Activated CD4-positive, alpha-beta T cell treated with anti-CD3 and anti-CD28 coated beads, Interleukin-2, amount 10 ng/mL, durations not matched to agents 24 days and 14 days (primary cell): ENCODE results near the gene NEDD4L. TPM values are rescaled to one million over a fixed set of nuclear protein-coding genes. Genes with fewer than 3 reads are reported as not detected.
"Not testable (repeated sequence)": the region's sequence is repeated elsewhere in the genome, so short reads cannot be mapped to it uniquely, and the experiment has no call there.

Experiments
- DNase-seq: peaks from one replicate; pipeline ENCODE4 v3.0.0; 2022
- H3K27ac Mint-ChIP-seq: one replicate; pipeline ENCODE4 v1.8.0; 2022; ENCODE audit warnings: mild to moderate bottlenecking, mixed read lengths
- H3K27me3 Mint-ChIP-seq: one replicate; pipeline ENCODE4 v1.8.0; 2022; ENCODE audit warnings: mixed read lengths
- H3K36me3 Mint-ChIP-seq: one replicate; pipeline ENCODE4 v1.8.0; 2022; ENCODE audit warnings: low read depth, mild to moderate bottlenecking, mixed read lengths
- H3K4me1 Mint-ChIP-seq: one replicate; pipeline ENCODE4 v1.8.0; 2021; ENCODE audit warnings: mixed read lengths
- H3K4me3 Mint-ChIP-seq: one replicate; pipeline ENCODE4 v1.8.0; 2022; ENCODE audit warnings: mild to moderate bottlenecking, moderate library complexity, mixed read lengths
- H3K9me3 Mint-ChIP-seq: one replicate; pipeline ENCODE4 v1.8.0; 2021; ENCODE audit warnings: mixed read lengths
- intact Hi-C: fragments of 100-400 bp; cut with micrococcal nuclease; formaldehyde crosslinking; loops from one replicate; pipeline ENCODE4 v1.15.1; 2023
- total RNA-seq: library from RNA; stranded (reverse); gene quantifications from 2 replicates; pipeline ENCODE4 v1.2.3, GENCODE V29; 2022

NEDD4L gene
- total RNA-seq, 1 donor from 2014 or later = 4.2 TPM

DNA sequence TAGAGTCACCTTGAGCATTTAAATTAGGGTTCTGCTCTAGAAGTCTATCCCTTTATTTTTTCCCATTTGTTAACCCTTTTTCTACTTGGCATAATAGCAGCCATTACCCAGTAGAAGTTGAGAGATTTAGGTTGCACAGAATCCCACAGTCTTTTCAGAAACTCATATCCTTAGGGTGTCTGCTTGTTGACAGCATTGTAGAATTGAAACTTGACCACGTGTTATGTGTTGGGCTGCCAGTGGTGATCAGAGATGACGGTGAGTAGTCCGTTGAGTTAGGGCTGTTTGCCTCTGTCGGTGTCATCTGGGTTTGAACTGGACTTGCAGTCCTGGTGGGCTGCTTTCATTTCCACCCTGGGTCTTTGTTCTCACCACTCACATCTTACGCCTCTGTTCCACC, 114.4 kb downstream of the NEDD4L start:
- peaks cover 2% of the 10 kb centered on the region for H3K4me1 Mint-ChIP-seq
- intact Hi-C loops = no loop called here

DNA sequence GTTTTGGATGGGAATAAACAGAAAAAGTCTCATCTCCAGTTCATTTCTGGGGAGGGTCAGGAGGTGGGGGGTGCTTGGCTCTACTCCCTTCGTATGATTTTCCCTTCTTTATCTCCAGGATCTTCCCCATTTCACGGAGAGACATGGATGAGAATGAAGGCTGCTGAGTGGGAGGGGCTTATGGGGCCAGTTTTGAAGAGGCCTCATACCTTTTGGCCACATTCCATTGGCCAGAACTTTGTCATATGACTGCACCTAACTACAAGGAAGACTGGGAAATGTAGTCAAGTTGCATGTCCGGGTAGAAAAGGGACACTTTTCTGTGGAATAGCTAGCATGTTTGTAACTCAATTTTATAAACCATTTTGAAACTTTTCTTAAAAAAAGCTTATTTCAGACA, 117.6 kb downstream of the NEDD4L start:
- Mint-ChIP-seq H3K27ac (no peak overlapping the region), H3K4me3 (no peak overlapping the region), H3K36me3 (no peaks in the 10 kb centered on the region), H3K9me3 (no peaks in the 10 kb centered on the region), H3K27me3 (peaks cover 7% of the 10 kb centered on the region), H3K4me1 (no peaks in the 10 kb centered on the region)
- DNase-seq = no peak
- intact Hi-C loops = no loop called here

More for the DNA sequence above, 114.4 kb downstream of the NEDD4L start:
- no peak overlapping the region for H3K4me3 Mint-ChIP-seq
- H3K27me3 Mint-ChIP-seq = no peaks in the 10 kb centered on the region
- H3K36me3 Mint-ChIP-seq = no peaks in the 10 kb centered on the region
- no peaks in the 10 kb centered on the region for H3K9me3 Mint-ChIP-seq
- H3K27ac Mint-ChIP-seq = no peak overlapping the region
- no peak for DNase-seq

DNA sequence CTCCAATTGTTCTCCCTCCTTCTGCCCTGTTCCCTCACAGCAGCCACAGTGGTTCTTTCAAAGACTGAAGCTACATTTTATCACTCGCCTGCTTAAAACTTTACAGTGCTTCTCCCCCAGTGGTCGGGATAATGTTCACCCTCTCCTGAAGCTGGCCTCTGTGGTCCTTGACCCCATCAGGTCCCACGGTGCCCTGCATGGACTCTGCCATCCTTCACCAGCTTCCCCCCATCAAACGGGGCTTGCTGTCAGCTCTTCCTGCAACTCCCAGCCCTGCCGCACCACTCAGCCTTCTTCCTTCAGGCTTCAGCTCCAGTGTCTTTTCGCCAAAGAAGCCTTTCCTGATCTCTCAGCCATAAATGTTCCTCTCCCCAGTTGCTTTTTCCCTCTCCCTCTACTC, 118.1 kb downstream of the NEDD4L start:
- Mint-ChIP-seq H3K27ac (no peak overlapping the region), H3K27me3 (peaks cover 7% of the 10 kb centered on the region), H3K4me1 (no peaks in the 10 kb centered on the region), H3K36me3 (no peaks in the 10 kb centered on the region), H3K9me3 (no peaks in the 10 kb centered on the region), H3K4me3 (no peak overlapping the region)
- no peak for DNase-seq
- intact Hi-C loops = no loop called here

DNA sequence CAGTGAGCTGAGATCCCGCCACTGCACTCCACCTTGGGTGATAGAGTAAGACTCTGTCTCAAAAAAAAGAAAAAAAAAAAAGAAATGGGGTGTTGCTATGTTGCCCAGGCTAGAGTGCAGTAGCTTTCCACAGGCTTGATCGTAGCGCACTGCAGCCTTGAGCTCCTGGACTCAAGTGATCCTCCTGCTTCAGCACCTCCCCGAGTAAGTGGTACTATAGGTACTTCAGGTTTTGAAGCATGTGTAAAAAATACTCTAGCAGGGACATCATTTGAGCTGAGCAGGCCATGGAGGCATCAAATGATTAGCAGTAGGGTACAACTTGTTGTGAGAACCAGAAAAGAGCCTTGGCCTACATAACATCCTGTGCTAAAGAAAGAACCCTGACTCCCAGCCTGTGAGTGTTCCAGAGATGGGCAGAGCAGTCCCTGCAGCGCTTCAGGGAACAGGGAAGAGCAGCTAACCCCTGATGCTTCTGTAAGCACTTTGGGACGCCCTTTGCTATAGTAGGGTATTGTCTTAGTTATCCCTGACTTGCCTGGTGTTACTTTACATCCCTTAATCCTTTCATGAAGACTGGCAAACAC, 119.1 kb downstream of the NEDD4L start:
- Mint-ChIP-seq H3K4me1 (no peaks in the 10 kb centered on the region), H3K36me3 (no peaks in the 10 kb centered on the region), H3K9me3 (no peaks in the 10 kb centered on the region), H3K27ac (no peak overlapping the region), H3K4me3 (no peak overlapping the region), H3K27me3 (peaks cover 7% of the 10 kb centered on the region)
- intact Hi-C loops = no loop called here
- no peak for DNase-seq

DNA sequence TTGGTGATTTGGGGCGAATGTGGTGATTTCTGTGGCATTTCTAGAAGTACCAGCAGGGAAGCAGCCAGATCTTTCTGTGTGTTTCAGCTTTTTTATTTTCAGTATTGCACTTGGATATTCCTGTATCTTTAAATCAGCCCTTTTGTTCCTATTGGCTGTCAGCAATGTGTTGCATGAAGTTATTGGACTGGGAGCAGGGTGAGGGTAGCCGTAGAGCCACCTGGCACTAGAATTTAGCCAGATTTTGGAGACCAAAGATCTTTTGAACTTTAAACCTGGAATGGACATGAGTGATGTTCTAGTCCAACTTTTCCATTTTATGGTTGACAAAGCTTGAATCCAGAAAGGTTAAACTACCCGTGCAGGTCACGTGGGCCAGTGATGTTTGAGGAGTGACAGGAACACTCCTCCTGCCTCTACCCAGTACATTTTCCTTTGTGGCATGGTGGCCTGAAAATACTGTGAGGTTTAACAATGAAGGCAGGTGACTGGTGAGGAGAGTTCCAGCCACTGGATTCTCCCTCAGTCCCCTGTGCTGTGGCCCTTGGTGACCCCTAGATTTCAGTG, 122.3 kb downstream of the NEDD4L start:
- no peak overlapping the region for H3K27ac Mint-ChIP-seq
- no peak overlapping the region for H3K4me3 Mint-ChIP-seq
- H3K27me3 Mint-ChIP-seq = peaks cover 7% of the 10 kb centered on the region
- H3K4me1 Mint-ChIP-seq = no peaks in the 10 kb centered on the region
- H3K9me3 Mint-ChIP-seq = no peaks in the 10 kb centered on the region
- H3K36me3 Mint-ChIP-seq = no peaks in the 10 kb centered on the region
- DNase-seq = no peak
- intact Hi-C loops = no loop called here

DNA sequence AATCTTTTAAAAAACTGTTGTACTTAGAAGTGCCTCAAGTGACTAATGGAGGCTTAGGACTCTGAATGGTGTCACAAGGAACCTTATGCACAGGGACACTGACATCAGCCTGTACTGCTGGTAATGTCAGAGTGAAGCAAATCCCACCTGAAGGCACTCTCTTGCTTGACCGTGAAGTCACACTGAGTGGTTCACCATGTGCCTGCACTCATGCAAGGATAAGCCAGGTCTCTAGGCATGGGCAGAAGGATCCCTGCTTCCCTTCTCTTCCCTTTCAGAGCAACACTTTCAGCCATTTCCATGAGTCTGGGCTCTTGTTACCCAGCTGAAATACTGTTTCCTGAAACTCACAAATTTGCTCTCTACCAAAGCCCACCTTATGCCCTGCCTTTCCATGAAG, 123.0 kb downstream of the NEDD4L start:
- Mint-ChIP-seq H3K9me3 (no peaks in the 10 kb centered on the region), H3K4me3 (no peak overlapping the region), H3K27me3 (peaks cover 7% of the 10 kb centered on the region), H3K4me1 (no peaks in the 10 kb centered on the region), H3K27ac (no peak overlapping the region), H3K36me3 (no peaks in the 10 kb centered on the region)
- DNase-seq = no peak
- intact Hi-C loops = no loop called here

DNA sequence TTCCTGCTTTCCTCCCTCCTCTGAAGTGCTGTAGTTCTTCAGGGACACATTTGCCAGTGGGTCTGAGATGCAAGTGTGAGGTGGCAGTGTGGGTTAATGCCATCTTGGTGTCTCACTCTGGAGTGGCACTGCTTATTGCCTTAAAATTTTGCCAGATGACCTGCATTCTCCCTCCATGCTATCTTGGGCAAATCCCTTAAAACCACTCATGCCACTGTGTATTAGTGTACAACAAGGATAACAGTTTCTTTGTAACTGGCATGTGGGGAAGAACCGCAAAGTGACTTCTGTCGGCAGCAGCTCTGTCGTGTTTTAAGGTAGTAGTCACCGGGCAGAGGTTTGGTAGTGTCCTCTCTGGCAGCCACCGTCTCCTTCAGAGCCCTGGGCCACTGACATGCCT, 124.2 kb downstream of the NEDD4L start:
- H3K27me3 Mint-ChIP-seq = peaks cover 7% of the 10 kb centered on the region
- H3K4me3 Mint-ChIP-seq = no peak overlapping the region

DNA sequence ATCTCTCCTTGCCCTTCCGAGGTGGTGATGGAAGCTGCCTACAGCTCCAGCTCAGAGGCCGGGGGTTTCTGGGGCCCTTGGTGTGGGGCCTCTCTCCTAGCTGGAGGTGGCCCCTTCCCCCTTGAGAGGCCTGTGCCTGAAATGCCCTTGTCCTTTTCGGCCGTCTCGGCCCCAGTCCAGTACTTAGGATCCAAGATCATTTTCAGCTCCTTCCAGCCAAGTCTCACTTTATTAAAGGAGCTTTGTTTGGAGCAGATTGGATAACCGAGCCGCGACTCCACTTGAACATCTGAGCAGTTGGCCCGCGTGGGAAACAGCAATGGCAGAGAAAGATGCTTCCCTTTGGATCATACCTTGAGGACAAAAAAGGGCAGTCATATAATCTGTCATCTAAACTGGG, 125.0 kb downstream of the NEDD4L start:
- Mint-ChIP-seq H3K36me3 (no peaks in the 10 kb centered on the region), H3K9me3 (no peaks in the 10 kb centered on the region), H3K27me3 (peaks cover 7% of the 10 kb centered on the region), H3K4me3 (no peak overlapping the region), H3K27ac (no peak overlapping the region), H3K4me1 (no peaks in the 10 kb centered on the region)
- intact Hi-C loops = no loop called here
- DNase-seq = no peak

More for the DNA sequence above, 124.2 kb downstream of the NEDD4L start:
- intact Hi-C loops = no loop called here
- H3K4me1 Mint-ChIP-seq = no peaks in the 10 kb centered on the region
- no peak for DNase-seq
- H3K27ac Mint-ChIP-seq = no peak overlapping the region
- no peaks in the 10 kb centered on the region for H3K9me3 Mint-ChIP-seq
- no peaks in the 10 kb centered on the region for H3K36me3 Mint-ChIP-seq

DNA sequence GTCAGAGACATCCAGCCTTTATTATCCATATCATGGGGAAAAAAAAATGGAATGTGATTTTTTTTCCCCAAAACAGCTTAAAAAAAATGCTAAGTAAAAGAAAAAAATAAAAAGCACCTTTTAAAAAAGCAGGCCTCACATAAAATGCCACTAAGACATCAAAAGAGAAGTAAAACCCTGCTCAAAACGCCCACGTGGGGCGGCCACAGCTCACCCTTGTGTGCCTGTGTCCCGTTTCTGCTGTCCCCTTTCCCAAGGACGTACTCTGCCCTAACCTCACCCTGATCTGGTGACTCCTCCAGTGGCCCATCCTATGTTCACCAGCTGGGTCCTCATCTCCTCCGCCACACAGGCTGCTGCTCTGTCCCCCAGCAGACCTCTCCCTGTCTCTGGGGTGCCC, 125.4 kb downstream of the NEDD4L start:
- Mint-ChIP-seq H3K4me1 (no peaks in the 10 kb centered on the region), H3K27me3 (peaks cover 7% of the 10 kb centered on the region), H3K9me3 (no peaks in the 10 kb centered on the region), H3K4me3 (no peak overlapping the region), H3K36me3 (no peaks in the 10 kb centered on the region), H3K27ac (no peak overlapping the region)
- DNase-seq = no peak
- intact Hi-C loops = no loop called here

DNA sequence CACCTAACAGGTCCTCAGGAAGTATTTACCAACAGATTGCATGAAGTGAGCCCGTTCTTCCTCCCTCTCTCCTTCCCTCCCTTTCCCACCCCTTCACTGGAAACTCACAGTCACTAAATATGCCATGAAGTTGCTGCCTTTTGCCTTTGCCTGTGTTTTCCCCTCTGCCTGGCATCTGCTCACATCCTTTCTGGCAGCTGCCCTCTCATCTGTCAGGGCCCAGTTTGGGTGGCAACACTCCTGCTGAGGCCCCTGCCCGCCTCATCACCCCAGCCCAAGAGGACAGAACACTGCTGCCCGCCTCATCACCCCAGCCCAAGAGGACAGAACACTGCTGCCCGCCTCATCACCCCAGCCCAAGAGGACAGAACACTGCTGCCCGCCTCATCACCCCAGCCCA, 126.0 kb downstream of the NEDD4L start:
- DNase-seq, H3K27me3 Mint-ChIP-seq, H3K4me3 Mint-ChIP-seq, H3K27ac Mint-ChIP-seq, H3K36me3 Mint-ChIP-seq, intact Hi-C loops, H3K9me3 Mint-ChIP-seq, H3K4me1 Mint-ChIP-seq: not testable (repeated sequence)

DNA sequence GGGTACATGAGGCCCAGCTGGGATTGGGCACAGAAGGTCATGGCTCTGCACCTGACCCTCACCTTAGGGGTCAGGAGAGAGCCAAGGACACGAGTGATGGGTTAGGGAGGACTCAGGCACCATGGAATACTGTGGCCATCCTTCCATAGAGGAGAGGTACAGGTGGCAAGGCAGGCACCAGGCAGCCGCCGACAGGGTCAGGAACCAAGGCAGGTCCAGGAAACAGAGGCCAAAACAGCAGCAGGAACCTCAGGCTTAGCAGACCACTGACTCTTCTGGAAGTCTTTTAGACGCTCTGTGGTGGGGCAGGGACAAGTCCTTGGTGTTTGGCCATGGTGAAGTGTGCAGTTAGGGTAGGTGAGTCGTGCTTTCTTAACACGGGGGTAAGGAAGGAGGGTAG, 128.0 kb downstream of the NEDD4L start:
- no peaks in the 10 kb centered on the region for H3K36me3 Mint-ChIP-seq
- H3K4me3 Mint-ChIP-seq = no peak overlapping the region
- H3K27me3 Mint-ChIP-seq = peaks cover 7% of the 10 kb centered on the region
- no peak for DNase-seq
- no peaks in the 10 kb centered on the region for H3K9me3 Mint-ChIP-seq
- no peak overlapping the region for H3K27ac Mint-ChIP-seq
- intact Hi-C loops = no loop called here
- no peaks in the 10 kb centered on the region for H3K4me1 Mint-ChIP-seq

DNA sequence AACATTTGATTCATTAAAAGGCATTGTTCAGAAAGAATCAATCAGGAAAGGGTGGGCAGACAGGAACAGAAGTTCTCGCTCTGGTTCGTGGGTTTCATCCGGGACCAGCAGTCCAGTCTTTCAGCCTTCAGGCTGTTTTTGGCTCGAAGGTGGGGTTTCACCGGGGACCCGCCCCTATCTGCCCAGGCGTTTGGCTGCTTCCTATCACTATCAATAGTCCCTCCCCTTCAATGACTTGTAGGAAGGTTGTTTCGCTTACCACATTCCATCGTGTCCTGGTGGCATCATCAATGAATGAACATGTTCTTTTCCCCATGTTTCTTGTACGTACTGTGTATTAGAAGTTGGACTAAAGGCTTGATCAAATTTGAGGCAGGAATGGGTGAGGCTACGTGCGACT, 130.3 kb downstream of the NEDD4L start:
- intact Hi-C loops = no loop called here
- no peak for DNase-seq

DNA sequence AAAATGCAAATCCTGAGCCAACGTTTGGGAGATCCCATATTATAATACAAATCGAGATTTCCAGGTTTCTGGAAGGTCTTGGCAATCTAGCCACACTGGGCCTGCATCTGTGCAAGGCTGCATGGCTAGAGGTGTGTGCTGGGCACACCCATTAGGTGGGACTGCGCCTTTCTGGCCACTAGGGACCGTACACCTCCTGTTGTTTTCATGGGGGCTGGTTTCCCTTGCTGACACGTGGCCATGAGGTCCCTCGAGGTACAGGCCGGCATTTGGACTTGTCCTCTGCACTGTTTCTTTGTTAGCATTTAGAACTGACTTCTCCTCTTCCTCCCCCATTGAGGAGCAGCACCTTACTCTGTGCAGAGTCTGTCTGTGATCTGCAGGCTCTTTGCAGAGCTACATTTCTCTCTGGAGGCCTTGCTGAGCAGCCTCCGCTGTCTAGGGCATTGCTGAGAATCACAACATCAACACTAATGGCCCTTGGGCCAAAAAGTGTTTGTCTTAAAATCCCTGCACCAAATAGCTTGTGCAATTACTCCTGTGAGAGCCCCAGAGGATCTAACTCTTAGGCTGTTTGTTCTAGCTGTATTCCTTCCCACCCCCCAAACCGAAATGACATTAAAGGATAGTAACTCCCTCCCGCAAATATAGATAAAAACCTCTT, 131.2 kb downstream of the NEDD4L start:
- no peaks in the 10 kb centered on the region for H3K36me3 Mint-ChIP-seq
- H3K27ac Mint-ChIP-seq = no peak overlapping the region
- no peak overlapping the region for H3K4me3 Mint-ChIP-seq
- no peak for DNase-seq
- no peaks in the 10 kb centered on the region for H3K9me3 Mint-ChIP-seq
- H3K4me1 Mint-ChIP-seq = no peaks in the 10 kb centered on the region
- intact Hi-C loops = no loop called here
- peaks cover 12% of the 10 kb centered on the region for H3K27me3 Mint-ChIP-seq

More for the DNA sequence above, 130.3 kb downstream of the NEDD4L start:
- Mint-ChIP-seq H3K27ac (no peak overlapping the region), H3K9me3 (no peaks in the 10 kb centered on the region), H3K36me3 (no peaks in the 10 kb centered on the region), H3K27me3 (peaks cover 9% of the 10 kb centered on the region), H3K4me1 (no peaks in the 10 kb centered on the region), H3K4me3 (no peak overlapping the region)

DNA sequence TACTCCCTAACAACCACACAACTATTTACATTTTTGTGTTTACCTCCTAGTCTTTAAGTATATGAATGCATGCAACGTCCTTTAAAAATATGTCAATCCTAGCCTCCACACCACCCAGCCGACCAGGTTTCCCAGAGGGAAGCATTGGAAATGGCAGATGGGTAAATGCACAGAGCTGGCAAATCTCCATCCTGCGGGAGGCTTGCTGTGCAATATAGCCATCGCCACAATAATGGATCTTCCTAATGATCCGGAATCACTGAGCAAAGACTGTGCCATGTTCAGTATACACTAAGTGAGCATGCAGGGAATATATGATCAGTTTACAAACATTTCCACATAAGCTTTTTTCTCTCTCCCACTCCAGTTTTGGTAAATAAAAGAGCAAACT, 131.8 kb downstream of the NEDD4L start:
- Mint-ChIP-seq H3K4me1 (no peaks in the 10 kb centered on the region), H3K27me3 (peaks cover 12% of the 10 kb centered on the region), H3K27ac (no peak overlapping the region), H3K4me3 (no peak overlapping the region), H3K9me3 (no peaks in the 10 kb centered on the region), H3K36me3 (no peaks in the 10 kb centered on the region)
- no peak for DNase-seq
- intact Hi-C loops = no loop called here
